GM12878 (cell line): Measurements from ENCODE around the gene ZNF615. TPM values are rescaled to one million over a fixed set of nuclear protein-coding genes. Genes with fewer than 3 reads are reported as not detected.

Source experiments
- ASH2L ChIP-seq: fragments of 300-600, 200-600 bp; sonication (generic); IDR thresholded peaks from 2 replicates; pipeline ENCODE4 v1.6.1; 2017; ENCODE audit warnings: low read depth, mild to moderate bottlenecking, borderline replicate concordance
- BHLHE40 ChIP-seq, 2 experiments: fragments of 450-650 bp in 1 of 2; IDR thresholded peaks; 2 replicates each; pipeline ENCODE4 v1.6.1; 2011 to 2017; ENCODE audit warnings: low read depth in 2 of 2, borderline replicate concordance in 1 of 2, improper control_type of control experiment in 1 of 2, low read length in 1 of 2, mild to moderate bottlenecking in 1 of 2
- CHD2 ChIP-seq: IDR thresholded peaks from 2 replicates; pipeline ENCODE4 v1.6.1; 2011; ENCODE audit warnings: low read depth, low read length, improper control_type of control experiment, borderline replicate concordance
- CREB1 ChIP-seq: IDR thresholded peaks from 2 replicates; pipeline ENCODE4 v1.6.1; 2012; ENCODE audit warnings: low read depth, mild to moderate bottlenecking, inconsistent platforms
- DPF2 ChIP-seq: fragments of 450-650 bp; IDR thresholded peaks from 2 replicates; pipeline ENCODE4 v1.6.1; 2017; ENCODE audit warnings: mild to moderate bottlenecking
- HCFC1 ChIP-seq: fragments of 150-350 bp; IDR thresholded peaks from 2 replicates; pipeline ENCODE4 v1.6.1; 2014; ENCODE audit warnings: low read length
- KAT2A ChIP-seq: conservative IDR thresholded peaks from 2 replicates; pipeline ENCODE4 v1.6.1; 2011; ENCODE audit warnings: low read depth, low read length; ENCODE audit not compliant: control insufficient read depth
- MEF2A ChIP-seq: IDR thresholded peaks from 2 replicates; pipeline ENCODE4 v1.6.1; 2011; ENCODE audit warnings: low read depth, mild to moderate bottlenecking, low read length, moderate library complexity; ENCODE audit not compliant: insufficient read depth
- MTA2 ChIP-seq: fragments of 450-650 bp; IDR thresholded peaks from 2 replicates; pipeline ENCODE4 v1.6.1; 2016; ENCODE audit warnings: low read depth, mild to moderate bottlenecking, moderate library complexity
- NFYB ChIP-seq: IDR thresholded peaks from 2 replicates; pipeline ENCODE4 v1.6.1; 2011; ENCODE audit warnings: low read depth, mild to moderate bottlenecking, low read length, improper control_type of control experiment, moderate library complexity; ENCODE audit not compliant: insufficient read depth
- NR2C1 ChIP-seq: fragments of 450-650 bp; IDR thresholded peaks from 2 replicates; pipeline ENCODE4 v1.6.1; 2017; ENCODE audit warnings: antibody characterized with exemption, mild to moderate bottlenecking, moderate library complexity
- NR2F1 ChIP-seq: fragments of 450-650 bp; conservative IDR thresholded peaks from 2 replicates; pipeline ENCODE4 v1.6.1; 2017; ENCODE audit warnings: mild to moderate bottlenecking
- POLR2AphosphoS2 ChIP-seq: IDR thresholded peaks from 2 replicates; pipeline ENCODE4 v1.6.1; 2011; ENCODE audit warnings: low read depth, mild to moderate bottlenecking, low read length, improper control_type of control experiment, moderate library complexity
- POLR2AphosphoS5 ChIP-seq: IDR thresholded peaks from 2 replicates; pipeline ENCODE4 v1.6.1; 2011; ENCODE audit warnings: mild to moderate bottlenecking, low read length, inconsistent platforms
- POU2F2 ChIP-seq: IDR thresholded peaks from 3 replicates; pipeline ENCODE4 v1.6.1; 2011; ENCODE audit warnings: low read depth, mild to moderate bottlenecking, low read length, borderline replicate concordance
- RBBP5 ChIP-seq: fragments of 200-600 bp; sonication (generic); conservative IDR thresholded peaks from 2 replicates; pipeline ENCODE4 v1.6.1; 2016
- RCOR1 ChIP-seq: conservative IDR thresholded peaks from 2 replicates; pipeline ENCODE4 v1.6.1; 2012; ENCODE audit warnings: low read depth, low read length, improper control_type of control experiment
- RELA ChIP-seq: fragments of 450-650 bp; IDR thresholded peaks from 2 replicates; pipeline ENCODE4 v1.8.0; 2014; ENCODE audit warnings: borderline replicate concordance; ENCODE audit not compliant: partially characterized antibody
- RUNX3 ChIP-seq: IDR thresholded peaks from 2 replicates; pipeline ENCODE4 v1.6.1; 2012; ENCODE audit warnings: low read length, inconsistent platforms
- SIX5 ChIP-seq: IDR thresholded peaks from 2 replicates; pipeline ENCODE4 v1.6.1; 2011; ENCODE audit warnings: mild to moderate bottlenecking, low read depth, low read length, moderate library complexity; ENCODE audit not compliant: severe bottlenecking
- SMARCA5 ChIP-seq: fragments of 450-650 bp; IDR thresholded peaks from 2 replicates; pipeline ENCODE4 v1.6.1; 2017; ENCODE audit warnings: mild to moderate bottlenecking
- SP1 ChIP-seq: IDR thresholded peaks from one replicate; pipeline ENCODE4 v1.6.1; 2011; ENCODE audit warnings: low read depth, low read length
- SREBF2 ChIP-seq: IDR thresholded peaks from 2 replicates; pipeline ENCODE4 v1.6.1; 2012; ENCODE audit warnings: mild to moderate bottlenecking, low read length
- STAT1 ChIP-seq: fragments of 450-650 bp; conservative IDR thresholded peaks from 2 replicates; pipeline ENCODE4 v1.6.1; 2014; ENCODE audit warnings: antibody characterized with exemption, mild to moderate bottlenecking
- TARDBP ChIP-seq: IDR thresholded peaks from 2 replicates; pipeline ENCODE4 v1.6.1; 2016; ENCODE audit warnings: borderline replicate concordance
- YY1 ChIP-seq: IDR thresholded peaks from 2 replicates; pipeline ENCODE4 v1.6.1; 2011; ENCODE audit warnings: low read depth, mild to moderate bottlenecking, low read length
- ZZZ3 ChIP-seq: IDR thresholded peaks from 2 replicates; pipeline ENCODE4 v1.6.1; 2011; ENCODE audit warnings: low read depth; ENCODE audit not compliant: control insufficient read depth, insufficient read length
- polyA plus RNA-seq, 11 experiments: library from polyadenylated mRNA; depleted of rRNA in 4 of 11; unstranded in 6 of 11; stranded (reverse) in 5 of 11; fragments of >200 nt; fragmentation: Nextera tagmentation in 4 of 11; fragmentation: Illumina TruSeq in 1 of 11; extraction: Ambion mirVana in 4 of 11; extraction: Trizol in 1 of 11; gene quantifications; 1 replicate in 1 of 11; 2 replicates in 10 of 11; pipeline versions ENCODE4 v1.2.1 to v1.2.3, GENCODE V29; 2011 to 2016; ENCODE audit warnings: inconsistent platforms in 2 of 11, missing spikeins in 2 of 11, low read depth in 1 of 11
- total RNA-seq, 4 experiments: library from RNA; depleted of rRNA in 3 of 4; stranded (reverse); fragments of >200 nt in 3 of 4; fragmentation: Illumina TruSeq in 1 of 4; extraction: Trizol in 1 of 4; gene quantifications; 2 replicates each; pipeline versions ENCODE4 v1.2.1 to v1.2.3, GENCODE V29; 2013 to 2021
- TF ChIP-seq, protein P1 (sequence below): fragments of 450-650 bp; formaldehyde crosslinking; IDR thresholded peaks from 2 replicates; pipeline ENCODE4 v1.4.0; 2020; ENCODE audit warnings: mild to moderate bottlenecking, moderate library complexity

Gene ZNF615
- total and polyA plus RNA-seq, 10 of the 15 experiments (the other 5 are each of a cell fraction or from before 2014, with no cell fraction given): 1.7 to 7.2 (median 4.2) TPM

DNA sequence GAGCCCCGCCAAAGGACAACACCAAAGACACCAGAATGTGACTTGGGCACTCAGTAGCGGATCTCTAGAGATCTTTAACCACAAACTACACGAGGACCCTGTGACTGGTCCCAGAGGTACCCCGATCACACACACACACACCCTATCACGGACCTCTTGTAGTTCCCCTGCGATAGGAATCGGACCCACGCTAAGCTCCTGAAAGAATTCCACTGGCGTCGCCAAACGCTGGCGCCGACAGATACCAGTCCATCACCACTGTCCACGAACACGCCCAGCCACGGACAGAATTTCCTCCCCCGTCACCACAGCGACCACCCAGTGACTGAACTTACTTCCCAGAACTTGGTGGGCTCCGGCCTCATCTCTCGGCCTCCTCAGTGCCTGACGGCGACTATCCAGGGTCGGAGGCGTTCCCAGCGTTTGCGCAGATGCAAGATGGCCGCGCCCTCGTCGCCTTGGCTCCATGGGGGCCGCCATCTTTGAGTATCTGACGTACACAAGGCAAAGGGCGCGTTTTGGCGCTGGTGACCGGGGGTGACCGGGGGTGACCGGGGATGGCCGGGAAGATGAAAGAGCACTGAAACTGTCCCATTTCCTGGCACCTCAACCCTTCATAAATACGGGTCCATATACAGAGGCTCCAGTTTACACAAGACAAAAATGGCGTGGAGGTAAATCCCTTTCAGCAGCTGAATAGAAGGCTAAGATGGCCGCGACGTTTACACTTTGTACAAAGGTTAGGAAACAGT, at the start of gene ZNF615 (continued):
- peak; percentile 98 for TF ChIP-seq RCOR1
- TF ChIP-seq, protein P1, sequence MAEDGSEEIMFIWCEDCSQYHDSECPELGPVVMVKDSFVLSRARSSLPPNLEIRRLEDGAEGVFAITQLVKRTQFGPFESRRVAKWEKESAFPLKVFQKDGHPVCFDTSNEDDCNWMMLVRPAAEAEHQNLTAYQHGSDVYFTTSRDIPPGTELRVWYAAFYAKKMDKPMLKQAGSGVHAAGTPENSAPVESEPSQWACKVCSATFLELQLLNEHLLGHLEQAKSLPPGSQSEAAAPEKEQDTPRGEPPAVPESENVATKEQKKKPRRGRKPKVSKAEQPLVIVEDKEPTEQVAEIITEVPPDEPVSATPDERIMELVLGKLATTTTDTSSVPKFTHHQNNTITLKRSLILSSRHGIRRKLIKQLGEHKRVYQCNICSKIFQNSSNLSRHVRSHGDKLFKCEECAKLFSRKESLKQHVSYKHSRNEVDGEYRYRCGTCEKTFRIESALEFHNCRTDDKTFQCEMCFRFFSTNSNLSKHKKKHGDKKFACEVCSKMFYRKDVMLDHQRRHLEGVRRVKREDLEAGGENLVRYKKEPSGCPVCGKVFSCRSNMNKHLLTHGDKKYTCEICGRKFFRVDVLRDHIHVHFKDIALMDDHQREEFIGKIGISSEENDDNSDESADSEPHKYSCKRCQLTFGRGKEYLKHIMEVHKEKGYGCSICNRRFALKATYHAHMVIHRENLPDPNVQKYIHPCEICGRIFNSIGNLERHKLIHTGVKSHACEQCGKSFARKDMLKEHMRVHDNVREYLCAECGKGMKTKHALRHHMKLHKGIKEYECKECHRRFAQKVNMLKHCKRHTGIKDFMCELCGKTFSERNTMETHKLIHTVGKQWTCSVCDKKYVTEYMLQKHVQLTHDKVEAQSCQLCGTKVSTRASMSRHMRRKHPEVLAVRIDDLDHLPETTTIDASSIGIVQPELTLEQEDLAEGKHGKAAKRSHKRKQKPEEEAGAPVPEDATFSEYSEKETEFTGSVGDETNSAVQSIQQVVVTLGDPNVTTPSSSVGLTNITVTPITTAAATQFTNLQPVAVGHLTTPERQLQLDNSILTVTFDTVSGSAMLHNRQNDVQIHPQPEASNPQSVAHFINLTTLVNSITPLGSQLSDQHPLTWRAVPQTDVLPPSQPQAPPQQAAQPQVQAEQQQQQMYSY (CRISPR knock-in tag): no peak
- TF ChIP-seq SMARCA5: 0 out of 2 replicates have a peak, but pooled peaks have one; percentile 24
- peak; percentile 71 for TF ChIP-seq POLR2AphosphoS5
- peak; percentile 42; the same call in 1 of the 2 replicates for TF ChIP-seq ASH2L
- no peak for TF ChIP-seq RELA
- TF ChIP-seq CHD2: 0 out of 2 replicates have a peak, but pooled peaks have one; percentile 49
- TF ChIP-seq CREB1: peak; percentile 42; the same call in 1 of the 2 replicates
- TF ChIP-seq NFYB: no peak
- peak; percentile 42 for TF ChIP-seq RUNX3
- TF ChIP-seq STAT1: no peak
- peak; percentile 83 for TF ChIP-seq SIX5
- TF ChIP-seq SREBF2: 0 out of 2 replicates have a peak, but pooled peaks have one; percentile 21
- TF ChIP-seq HCFC1: peak; percentile 89
- peak; percentile 100 for TF ChIP-seq YY1
- 0 out of 2 replicates have a peak, but pooled peaks have one; percentile 8 for TF ChIP-seq MTA2
- TF ChIP-seq POLR2AphosphoS2: no peak
- TF ChIP-seq ZZZ3: no peak
- TF ChIP-seq TARDBP: peak; percentile 85; the same call in 1 of the 2 replicates
- TF ChIP-seq RBBP5: peak; percentile 78; the same call in 1 of the 2 replicates
- TF ChIP-seq POU2F2: peak; percentile 5; the same call in 1 of the 3 replicates
- TF ChIP-seq NR2C1: peak; percentile 94
- no peak for TF ChIP-seq KAT2A
- TF ChIP-seq MEF2A: no peak
- 0 out of 2 replicates have a peak, but pooled peaks have one; percentile 36 for TF ChIP-seq DPF2
- TF ChIP-seq NR2F1: peak; percentile 46; the same call in 1 of the 2 replicates
- TF ChIP-seq BHLHE40 (IDR thresholded peaks at IDR 0.05; ENCODE audit: borderline replicate concordance in 1 of 2, low read depth in 2 of 2, low read length in 1 of 2): 0 out of 4 replicates have a peak, but pooled peaks of 1 of the 2 experiments have one; percentile 10
- peak; percentile 25 for TF ChIP-seq SP1
